ENCODE data around the gene CHRNA4. TPM values are rescaled to one million over a fixed set of nuclear protein-coding genes. Genes with fewer than 3 reads are reported as not detected.

Gene CHRNA4
- total and polyA plus RNA-seq, 12 donors, result 0.06 to 0.57 (median 0.26) TPM; not detected in 5

GRCh38 chr20:63364801-63365585 lies 3.8 kb upstream of the CHRNA4 start:
- peaks cover 34% of the 10 kb centered on the region for H3K27me3 ChIP-seq
- WGBS, 4 donors, result 75 to 85% (median 78%) methylated on average over 11 to 20 of the region's 20 CpGs

GRCh38 chr20:63363981-63364561 lies 2.9 kb upstream of the CHRNA4 start:
- TF ChIP-seq CTCF (IDR thresholded peaks at IDR 0.05) (no peak), POLR2A (IDR thresholded peaks at IDR 0.05) (no peak)
- Histone ChIP-seq H3K9me3 (replicated peaks in 1 of 3) (no peaks in the 10 kb centered on the region), H3K4me1 (replicated peaks in 1 of 2) (no peaks in the 10 kb centered on the region), H3K4me3 (no peak overlapping the region), H3K27ac (no peak overlapping the region), H3K27me3 (peaks cover 36% of the 10 kb centered on the region), H3K36me3 (replicated peaks in 1 of 2) (no peaks in the 10 kb centered on the region)
- WGBS, 4 donors, result 83 to 90% (median 84%) methylated on average over 14 to 19 of the region's 19 CpGs
- DNase-seq, result no peak
- intact Hi-C loops (cut with DNase I), result no loop called here

More at GRCh38 chr20:63364801-63365585, 3.8 kb upstream of the CHRNA4 start:
- Histone ChIP-seq H3K36me3 (replicated peaks in 1 of 2) (no peaks in the 10 kb centered on the region), H3K9me3 (replicated peaks in 1 of 3) (no peaks in the 10 kb centered on the region), H3K27ac (no peak overlapping the region), H3K4me1 (replicated peaks in 1 of 2) (no peaks in the 10 kb centered on the region), H3K4me3 (no peak overlapping the region)
- TF ChIP-seq CTCF (IDR thresholded peaks at IDR 0.05) (no peak), POLR2A (IDR thresholded peaks at IDR 0.05) (no peak)
- peak in 1 of 7 donors; percentile 24 for DNase-seq
- intact Hi-C loops (cut with DNase I), result no loop called here

- TF ChIP-seq POLR2A (IDR thresholded peaks at IDR 0.05) (no peak), CTCF (IDR thresholded peaks at IDR 0.05) (no peak)
- 68 to 82% (median 75%) methylated on average over 11 to 23 of the region's 23 CpGs for WGBS, 4 donors
Measured at GRCh38 chr20:63363013-63363957, 2.1 kb upstream of the CHRNA4 start.

More at GRCh38 chr20:63363013-63363957, 2.1 kb upstream of the CHRNA4 start:
- H3K36me3 ChIP-seq (replicated peaks in 1 of 2), result no peaks in the 10 kb centered on the region
- no peak for DNase-seq
- no peaks in the 10 kb centered on the region for H3K4me1 ChIP-seq (replicated peaks in 1 of 2)
- H3K9me3 ChIP-seq (replicated peaks in 1 of 3), result no peaks in the 10 kb centered on the region
- no peak overlapping the region for H3K27ac ChIP-seq
- peaks cover 36% of the 10 kb centered on the region for H3K27me3 ChIP-seq
- intact Hi-C loops (cut with DNase I), result no loop called here
- no peak overlapping the region for H3K4me3 ChIP-seq
